Measurements from ENCODE around the gene ITCH. TPM values are rescaled to one million over a fixed set of nuclear protein-coding genes. Genes with fewer than 3 reads are reported as not detected.
"Not testable (repeated sequence)": the region's sequence is repeated elsewhere in the genome, so short reads cannot be mapped to it uniquely, and the experiment has no call there.

ITCH gene
- total RNA-seq, 4 donors from 2014 or later: 50.3 to 64.3 (median 52.8) TPM

- Histone ChIP-seq H3K4me1 (peaks cover 15 to 25% (median 24%) of the 10 kb centered on the region in 4 donors), H3K36me3 (peaks cover 3 to 64% (median 22%) of the 10 kb centered on the region in 4 donors), H3K27me3 (no peaks in the 10 kb centered on the region), H3K4me3 (no peak overlapping the region), H3K9me3 (no peaks in the 10 kb centered on the region), H3K27ac (replicated peaks in 1 of 4) (peak overlapping the region in 1 of 4 donors; percentile 14)
- intact Hi-C loops (cut with DNase I): no loop called here
- WGBS: 67% methylated on average over 5 of the region's 5 CpGs
- TF ChIP-seq CTCF (IDR thresholded peaks at IDR 0.05) (peak in 2 of 3 experiments; percentile 8 to 25), POLR2AphosphoS5 (IDR thresholded peaks at IDR 0.05) (no peak)
- no peak for DNase-seq (ENCODE audit: extremely low spot score)
Observed at GRCh38 chr20:34473262-34473883, 110.3 kb downstream of the ITCH start.

DNA sequence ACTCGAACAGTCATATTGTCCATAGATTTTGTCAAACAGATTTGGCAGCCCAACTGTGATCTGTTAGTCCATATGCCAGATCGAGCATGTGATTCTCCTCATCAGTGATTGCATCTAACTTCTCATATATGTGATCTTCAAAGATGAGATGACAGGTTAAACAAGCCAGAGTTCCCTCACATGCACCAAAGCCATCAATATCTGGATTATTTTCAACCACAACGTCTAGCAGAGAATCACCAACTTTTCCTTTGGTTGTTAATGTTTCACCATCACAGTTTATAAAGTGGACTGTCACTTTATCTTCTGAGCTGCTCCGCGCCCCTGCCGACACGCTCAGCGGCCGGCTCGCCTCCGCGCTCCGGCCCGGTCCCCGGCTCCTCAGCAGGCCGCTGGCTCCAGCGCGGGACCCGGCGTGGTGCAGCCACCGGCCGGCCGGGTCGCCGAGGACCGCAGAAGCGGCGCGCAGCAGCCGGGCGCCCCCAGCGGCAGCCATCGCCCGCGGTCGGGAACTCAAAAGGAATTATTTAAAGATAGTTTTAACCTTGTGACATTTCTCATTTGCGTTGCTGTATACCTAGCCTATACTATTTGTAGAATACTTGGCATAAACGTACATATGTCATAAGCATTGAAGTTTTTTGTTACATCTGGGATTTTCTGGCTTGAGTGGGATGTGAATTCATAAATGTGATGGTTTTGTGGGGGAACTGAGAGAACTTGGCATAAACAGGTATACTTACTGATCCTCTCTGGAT, 113.1 kb downstream of the ITCH start:
- peaks cover 15 to 25% (median 24%) of the 10 kb centered on the region in 4 donors for H3K4me1 ChIP-seq
- no peak for DNase-seq (ENCODE audit: extremely low spot score)
- H3K27me3 ChIP-seq: no peaks in the 10 kb centered on the region
- intact Hi-C loops (cut with DNase I): loop anchor here (2.0 kb wide), 1 partner anchor 163 kb away; no protein-coding TSS in a partner anchor
- H3K27ac ChIP-seq (replicated peaks in 1 of 4): peak overlapping the region; percentile 29 to 57 (median 36)
- whole genome bisulfite sequencing: 16% methylated on average over 37 of the region's 38 CpGs
- no peaks in the 10 kb centered on the region for H3K9me3 ChIP-seq
- peak overlapping the region in 1 of 4 donors; percentile 25 for H3K4me3 ChIP-seq
- TF ChIP-seq POLR2A (IDR thresholded peaks at IDR 0.05; ENCODE audit: low read depth): no peak
- peak; percentile 60 to 84 (median 73) for TF ChIP-seq CTCF (IDR thresholded peaks at IDR 0.05)
- TF ChIP-seq EP300 (IDR thresholded peaks at IDR 0.05): no peak
- no peak for TF ChIP-seq POLR2AphosphoS5 (IDR thresholded peaks at IDR 0.05)
- peaks cover 7 to 71% (median 36%) of the 10 kb centered on the region in 4 donors for H3K36me3 ChIP-seq

DNA sequence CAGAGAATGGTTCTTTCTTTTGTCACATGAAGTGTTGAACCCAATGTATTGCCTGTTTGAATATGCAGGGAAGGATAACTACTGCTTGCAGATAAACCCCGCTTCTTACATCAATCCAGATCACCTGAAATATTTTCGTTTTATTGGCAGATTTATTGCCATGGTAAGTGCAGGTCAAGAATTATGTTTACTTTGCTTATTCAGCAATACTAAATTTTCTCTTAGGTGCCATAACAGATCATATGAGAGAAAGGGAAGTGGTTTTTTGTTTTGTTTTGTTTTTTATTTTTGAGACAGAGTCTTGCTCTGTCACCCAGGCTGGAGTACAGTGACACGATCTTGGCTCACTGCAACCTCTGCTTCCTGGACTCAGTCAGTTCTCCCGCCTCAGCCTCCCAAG, 116.6 kb downstream of the ITCH start:
- H3K4me1 ChIP-seq: peaks cover 0 to 13% (median 10%) of the 10 kb centered on the region in 4 donors
- TF ChIP-seq CTCF (IDR thresholded peaks at IDR 0.05): no peak
- TF ChIP-seq POLR2A (IDR thresholded peaks at IDR 0.05; ENCODE audit: low read depth): no peak
- TF ChIP-seq POLR2AphosphoS5 (IDR thresholded peaks at IDR 0.05): no peak
- no peak for TF ChIP-seq EP300 (IDR thresholded peaks at IDR 0.05)
- peaks cover 17 to 79% (median 59%) of the 10 kb centered on the region in 4 donors for H3K36me3 ChIP-seq
- no peaks in the 10 kb centered on the region for H3K27me3 ChIP-seq
- no peak for DNase-seq (ENCODE audit: extremely low spot score)
- intact Hi-C loops (cut with DNase I): no loop called here
- no peak overlapping the region for H3K4me3 ChIP-seq
- no peak overlapping the region for H3K27ac ChIP-seq (replicated peaks in 1 of 4)
- 93% methylated on average over 4 of the region's 4 CpGs for WGBS
- H3K9me3 ChIP-seq: no peaks in the 10 kb centered on the region

GRCh38 chr20:34482154-34482553, 119.1 kb downstream of the ITCH start:
- H3K4me1 ChIP-seq; H3K27ac ChIP-seq (replicated peaks in 1 of 4); H3K9me3 ChIP-seq; intact Hi-C loops (cut with DNase I); DNase-seq (ENCODE audit: extremely low spot score); H3K27me3 ChIP-seq; H3K4me3 ChIP-seq: not testable (repeated sequence)
- peaks cover 26 to 86% (median 71%) of the 10 kb centered on the region in 4 donors for H3K36me3 ChIP-seq
- WGBS: 36% methylated on average over 1 of the region's 1 CpG

DNA sequence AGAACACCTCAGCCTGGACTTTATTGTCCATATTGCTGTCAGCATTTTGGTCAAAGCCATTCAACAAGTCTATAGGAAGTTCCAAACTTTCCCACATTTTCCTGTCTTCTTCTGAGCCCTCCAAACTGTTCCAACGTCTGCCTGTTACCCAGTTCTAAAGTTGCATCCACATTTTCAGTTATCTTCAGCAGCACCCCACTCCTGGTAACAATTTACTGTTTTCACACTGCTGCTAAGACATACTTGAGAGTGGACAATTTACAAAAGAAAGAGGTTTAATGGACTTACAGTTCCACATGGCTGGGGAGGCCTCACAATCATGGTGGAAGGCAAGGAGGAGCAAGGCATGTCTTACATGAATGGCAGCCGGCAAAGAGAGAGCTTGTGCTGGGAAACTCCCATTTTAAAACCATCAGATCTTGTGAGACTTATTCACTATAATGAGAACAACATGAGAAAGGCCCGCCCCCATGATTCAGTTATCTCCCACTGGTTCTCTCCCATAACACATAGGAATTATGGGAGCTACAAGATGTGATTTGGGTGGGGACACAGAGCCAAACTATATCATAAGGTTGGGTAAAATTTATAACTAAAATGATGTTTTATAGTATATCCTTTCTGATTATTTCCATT, 120.6 kb downstream of the ITCH start:
- H3K4me1 ChIP-seq; H3K9me3 ChIP-seq; H3K27me3 ChIP-seq; intact Hi-C loops (cut with DNase I); H3K27ac ChIP-seq (replicated peaks in 1 of 4); H3K4me3 ChIP-seq; DNase-seq (ENCODE audit: extremely low spot score): not testable (repeated sequence)
- WGBS: 100% methylated on average over 3 of the region's 3 CpGs
- peaks cover 32 to 89% (median 72%) of the 10 kb centered on the region in 4 donors for H3K36me3 ChIP-seq
